H1 (cell line): ENCODE measurements around the gene NEO1. TPM values are rescaled to one million over a fixed set of nuclear protein-coding genes. Genes with fewer than 3 reads are reported as not detected.

Experiments used
- SRF ChIP-seq: IDR thresholded peaks from 2 replicates; pipeline ENCODE4 v1.6.1; 2011; ENCODE audit warnings: mild to moderate bottlenecking, low read depth, low read length, moderate library complexity
- polyA plus RNA-seq, 7 experiments: library from polyadenylated mRNA; depleted of rRNA in 3 of 7; stranded (reverse) in 5 of 7; unstranded in 2 of 7; fragments of >200 nt in 5 of 7; fragments of 200-250 nt in 2 of 7; gene quantifications; 1 replicate in 5 of 7; 2 replicates in 1 of 7; 4 replicates in 1 of 7; pipeline versions ENCODE4 v1.2.1 to v1.2.3, GENCODE V29; 2011 to 2013; ENCODE audit warnings: missing spikeins in 2 of 7, mixed read lengths in 2 of 7
- total RNA-seq: library from RNA; stranded (reverse); fragmentation: NEBNext Ultra II Directional; extraction: Animal tissue kit (Norgen Biotek cat#: 25700); gene quantifications from 2 replicates; pipeline ENCODE4 v1.2.1, GENCODE V29; 2021

The NEO1 gene
- total and polyA plus RNA-seq, 2 of the 8 experiments (the other 6 are each of a cell fraction or from before 2014, with no cell fraction given), result 36.0 to 51.0 TPM

DNA sequence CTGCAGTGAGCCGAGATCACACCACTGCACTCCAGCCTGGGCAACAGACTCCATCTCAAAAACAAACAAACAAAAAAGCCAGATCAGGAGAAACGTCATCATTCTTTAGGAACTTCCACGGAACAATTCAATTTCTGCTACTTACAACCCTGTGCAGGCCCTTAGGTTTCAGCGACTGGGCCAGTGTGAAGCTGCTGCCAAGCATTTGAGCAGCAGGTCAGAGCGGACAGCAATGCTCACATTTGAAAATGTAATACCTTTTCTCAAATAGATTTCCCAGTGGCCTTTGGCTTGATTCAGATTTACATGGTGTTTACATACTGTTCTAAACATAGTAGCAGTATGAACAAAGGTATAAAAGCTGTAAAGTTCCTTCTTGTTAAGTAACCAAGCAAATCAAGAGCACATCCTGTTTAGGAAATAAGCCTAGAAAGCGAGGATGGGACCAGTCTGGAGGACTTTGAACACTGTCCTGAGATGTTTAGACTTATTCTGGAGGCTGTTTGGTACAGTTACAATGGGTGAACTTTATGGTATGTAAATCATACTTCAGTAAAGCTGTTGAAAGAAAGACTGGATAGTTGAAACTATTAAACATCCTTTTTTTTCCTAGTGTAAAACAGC, 175.3 kb downstream of the NEO1 start (continued):
- no peak for TF ChIP-seq SRF
